AG20443 (cell line): Measurements from ENCODE around the gene FBF1.

Experiments used
- DNase-seq: peaks from one replicate; pipeline ENCODE4 v3.0.0; 2012; ENCODE audit warnings: low spot score, mixed read lengths

FBF1 gene

GRCh38 chr17:75917141-75917916, 23.5 kb downstream of the FBF1 start:
- DNase-seq, result no peak

- no peak for DNase-seq
Measured at GRCh38 chr17:75915268-75915667, 25.6 kb downstream of the FBF1 start.

DNA sequence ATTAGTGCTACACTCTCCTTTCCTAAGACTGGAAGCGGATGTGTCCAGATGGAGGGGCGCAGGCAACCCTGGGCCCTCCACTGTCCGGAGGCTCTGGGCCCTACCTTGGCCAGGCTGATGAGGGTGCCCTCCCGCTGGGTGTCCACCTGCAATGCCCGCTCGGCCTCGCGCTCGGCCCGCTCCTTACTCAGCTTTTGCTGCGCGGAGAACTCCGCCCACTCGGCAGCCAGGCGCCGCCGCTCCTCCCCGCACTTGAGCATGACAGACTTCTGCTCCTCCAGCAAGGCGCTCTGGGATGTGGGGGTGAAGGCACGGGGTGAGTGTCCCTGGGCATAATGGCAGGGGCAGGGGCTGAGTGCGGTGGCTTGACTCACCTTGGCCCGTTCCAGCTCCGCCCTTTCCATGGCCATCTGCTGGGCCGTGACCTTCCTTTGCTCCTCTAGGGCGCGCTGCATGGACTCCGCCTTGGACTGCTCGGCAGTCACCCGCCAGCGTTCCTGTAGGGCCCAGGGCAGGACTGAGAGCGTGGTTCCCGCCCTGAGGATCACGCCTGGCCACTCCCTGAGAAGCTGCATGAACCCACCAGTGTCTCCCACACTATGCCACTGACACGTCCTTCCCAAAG, 26.1 kb downstream of the FBF1 start:
- DNase-seq, result no peak

DNA sequence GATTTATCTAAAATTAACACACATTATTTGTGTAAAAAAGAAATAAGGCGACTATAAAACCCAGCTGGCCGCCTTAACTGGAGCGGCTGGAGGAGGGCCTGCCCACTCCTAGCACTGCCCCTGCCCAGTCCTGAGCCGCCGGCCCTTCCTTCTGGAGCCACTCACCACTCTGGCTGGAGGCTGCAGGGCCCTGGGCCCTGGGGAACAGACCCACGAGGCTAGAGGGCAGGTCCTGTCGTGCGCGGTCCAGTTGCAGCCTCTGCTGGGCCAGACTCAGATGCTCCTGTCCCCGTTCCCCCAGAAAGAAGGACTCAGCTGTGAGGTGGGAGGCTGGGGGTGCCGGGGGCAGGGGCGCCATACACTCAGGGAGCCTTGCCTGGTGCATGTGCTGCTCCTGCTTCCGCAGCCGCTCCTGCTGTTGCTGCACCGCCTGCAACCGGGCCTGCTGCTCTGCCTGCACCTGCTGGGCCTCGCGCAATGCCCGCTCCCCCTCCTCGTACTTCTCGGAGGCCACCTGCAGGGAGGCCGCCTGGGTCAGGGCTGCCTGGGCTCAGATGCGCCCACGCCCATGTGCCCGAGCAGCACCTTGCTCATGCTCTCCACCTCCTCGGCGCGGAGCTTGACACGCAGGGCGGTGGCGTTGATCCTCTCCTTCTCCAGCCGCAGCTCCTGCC, 27.2 kb downstream of the FBF1 start:
- DNase-seq, result no peak

- no peak for DNase-seq
Measured at GRCh38 chr17:75910699-75911098, 30.1 kb downstream of the FBF1 start.

- DNase-seq, result peak; percentile 40
Measured at GRCh38 chr17:75909812-75910274, 31.0 kb downstream of the FBF1 start.

DNA sequence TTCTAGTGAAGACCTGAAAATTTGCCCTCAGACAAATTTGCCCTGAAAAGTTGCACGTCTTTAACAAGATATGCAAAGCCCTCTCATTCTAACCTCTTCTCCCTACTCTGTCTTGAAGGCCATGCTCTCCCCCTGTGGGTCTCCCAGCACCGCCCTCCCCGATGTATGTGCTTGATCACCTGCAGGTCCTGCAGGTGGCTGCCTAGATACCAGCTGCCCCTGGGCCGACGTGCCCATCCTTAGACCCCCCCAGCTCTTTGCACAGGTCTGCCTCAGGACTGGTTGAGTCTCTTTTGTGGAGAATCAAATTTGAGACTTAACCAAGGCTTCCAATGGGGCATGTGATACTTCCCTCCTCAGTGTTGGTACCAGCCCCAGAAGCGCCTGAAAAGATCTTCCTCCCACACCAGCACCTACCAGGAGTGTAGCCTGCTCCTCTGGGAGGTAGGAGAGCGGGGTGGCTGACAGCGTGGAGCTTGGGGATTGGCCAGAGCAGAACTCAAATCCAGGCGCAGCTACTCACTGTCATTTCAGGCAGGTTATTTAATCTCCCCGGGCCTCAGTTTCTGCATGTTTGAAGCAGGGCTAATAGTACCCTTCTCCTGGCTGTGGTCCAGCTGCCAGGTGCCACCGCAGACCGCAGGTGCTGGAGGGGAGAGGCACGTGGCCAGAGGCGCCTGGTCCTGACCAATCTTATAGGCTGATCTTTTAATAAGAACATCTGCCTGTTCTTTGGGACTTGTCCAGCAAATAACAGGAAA, 31.6 kb downstream of the FBF1 start:
- DNase-seq, result no peak

DNA sequence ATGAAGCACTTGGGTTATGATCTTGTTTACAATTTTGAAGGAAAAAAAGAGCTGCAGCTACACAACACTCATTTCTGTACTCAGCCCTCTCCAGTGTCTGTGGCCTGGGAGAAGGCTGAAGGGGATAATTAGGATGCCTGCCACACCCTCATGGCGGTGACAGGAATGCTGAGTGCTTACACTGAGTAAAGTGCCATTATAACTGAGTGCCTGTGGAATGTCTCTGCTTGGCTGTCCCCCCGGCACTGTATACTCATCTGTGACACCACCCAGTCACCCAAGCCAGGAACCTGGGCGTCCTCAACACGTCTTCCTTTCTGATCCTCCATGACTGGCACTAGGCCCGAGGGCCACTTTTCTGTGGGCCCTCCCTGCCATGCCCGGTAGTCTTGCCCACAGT, 32.6 kb downstream of the FBF1 start:
- DNase-seq, result peak; percentile 58

- DNase-seq, result no peak
Measured at GRCh38 chr17:75906143-75906884, 34.5 kb downstream of the FBF1 start.

GRCh38 chr17:75904749-75905521, 35.9 kb downstream of the FBF1 start, which contains the start of gene MRPL38:
Gene MRPL38, minus strand, starts transcription at chr17:75904884. Its CDS starts 9 bp downstream, at chr17:75904875.
- DNase-seq, result peak; percentile 96

GRCh38 chr17:75902406-75902805, 38.4 kb downstream of the FBF1 start:
- no peak for DNase-seq

- no peak for DNase-seq
Measured at GRCh38 chr17:75901727-75902126, 39.1 kb downstream of the FBF1 start.

DNA sequence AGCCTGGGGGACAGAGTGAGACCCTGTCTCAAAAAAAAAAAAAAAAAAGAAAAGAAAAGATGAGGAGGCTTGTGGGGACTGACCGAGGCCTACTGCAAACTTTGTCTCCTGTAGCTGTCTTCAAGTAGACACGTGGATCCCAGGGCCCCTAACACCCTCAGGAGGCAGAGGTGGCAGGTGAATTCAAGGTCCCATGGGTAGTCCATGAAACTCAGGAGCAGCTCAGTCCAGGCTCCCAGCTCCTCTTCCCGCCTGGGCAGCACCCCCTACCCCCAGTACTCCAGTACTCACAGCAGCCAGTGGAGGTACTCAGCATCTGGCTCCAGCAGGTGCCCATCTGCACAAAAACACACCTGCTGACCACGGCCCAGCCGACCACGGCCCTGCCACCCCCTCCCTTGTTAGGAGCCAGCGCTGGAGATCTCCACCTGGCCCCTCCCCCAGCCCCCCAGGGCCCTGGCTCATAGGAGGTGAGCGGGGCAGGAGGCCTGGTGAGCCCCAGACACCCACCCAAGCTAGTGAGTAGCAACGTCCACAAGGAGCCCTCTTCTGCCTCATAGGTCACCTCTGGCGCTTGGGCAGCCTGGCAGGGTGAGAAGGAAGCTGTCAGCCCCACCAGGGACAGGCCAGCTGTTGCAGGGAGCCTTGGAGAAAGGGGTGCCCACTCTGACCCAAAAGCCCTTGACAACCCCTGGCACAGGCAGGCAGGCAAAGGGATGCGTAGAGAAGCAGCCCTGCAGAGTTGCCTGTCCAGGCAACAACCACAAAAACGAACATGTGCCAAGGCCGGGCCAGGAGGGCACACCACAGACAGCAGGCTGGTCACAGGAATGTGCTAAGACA, 39.9 kb downstream of the FBF1 start:
- DNase-seq, result no peak

DNA sequence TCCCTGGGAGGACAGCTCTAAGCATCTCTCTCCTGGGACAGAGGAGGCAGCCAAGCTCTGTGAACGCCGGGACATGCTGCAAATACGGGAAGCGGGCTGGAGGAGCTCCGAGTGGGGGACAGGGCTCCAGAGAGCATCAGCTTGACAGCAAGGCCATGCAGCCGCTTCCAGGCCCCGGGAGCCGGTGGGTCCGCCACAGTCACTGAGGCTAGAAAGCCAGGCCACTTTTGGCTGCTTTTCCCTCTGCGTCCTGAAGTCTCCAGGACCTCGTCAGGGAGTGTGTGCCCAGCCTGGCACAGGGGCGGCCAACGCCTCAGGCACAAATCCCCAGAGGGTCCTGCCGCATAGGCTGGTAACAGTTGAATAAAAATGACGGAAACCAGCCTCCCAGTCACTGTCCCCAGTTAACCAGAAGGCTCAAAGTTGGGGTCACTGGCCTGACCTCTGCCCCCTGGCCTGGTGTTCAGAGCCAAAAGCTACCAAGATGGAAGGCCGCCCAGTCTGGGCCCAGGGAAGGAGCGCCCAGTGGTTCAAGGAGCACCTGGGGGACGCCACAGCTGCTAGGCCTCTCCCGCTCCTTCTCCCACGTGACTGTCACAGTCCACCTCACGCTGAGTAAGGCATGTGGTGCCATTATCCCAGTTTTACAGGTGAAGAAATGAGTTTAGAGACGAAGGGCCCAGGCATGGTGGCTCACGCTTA, 40.9 kb downstream of the FBF1 start:
- DNase-seq, result no peak

- DNase-seq, result no peak
Measured at GRCh38 chr17:75899353-75899752, 41.5 kb downstream of the FBF1 start.

DNA sequence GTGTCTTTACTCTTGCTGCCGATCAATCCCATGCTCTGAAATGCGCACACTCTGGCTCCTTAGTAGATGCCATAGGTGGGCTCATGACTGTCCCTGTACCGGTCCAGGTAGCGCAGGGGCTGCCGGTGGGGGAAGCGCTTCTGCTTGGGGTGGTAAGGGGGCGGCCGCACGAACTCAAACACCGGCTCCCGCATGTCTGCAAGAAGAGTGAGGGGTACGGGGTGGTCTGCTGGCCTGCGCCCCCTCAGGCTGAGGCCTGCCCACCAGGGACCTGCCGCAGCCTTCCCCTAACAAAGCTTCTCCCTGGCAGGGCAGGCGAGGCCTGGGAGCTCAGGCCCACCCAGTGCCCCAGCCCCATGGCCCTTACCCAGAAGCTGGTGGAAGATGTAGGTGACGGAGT, 42.1 kb downstream of the FBF1 start:
- no peak for DNase-seq

GRCh38 chr17:75898065-75898464, 42.8 kb downstream of the FBF1 start:
- DNase-seq, result no peak

DNA sequence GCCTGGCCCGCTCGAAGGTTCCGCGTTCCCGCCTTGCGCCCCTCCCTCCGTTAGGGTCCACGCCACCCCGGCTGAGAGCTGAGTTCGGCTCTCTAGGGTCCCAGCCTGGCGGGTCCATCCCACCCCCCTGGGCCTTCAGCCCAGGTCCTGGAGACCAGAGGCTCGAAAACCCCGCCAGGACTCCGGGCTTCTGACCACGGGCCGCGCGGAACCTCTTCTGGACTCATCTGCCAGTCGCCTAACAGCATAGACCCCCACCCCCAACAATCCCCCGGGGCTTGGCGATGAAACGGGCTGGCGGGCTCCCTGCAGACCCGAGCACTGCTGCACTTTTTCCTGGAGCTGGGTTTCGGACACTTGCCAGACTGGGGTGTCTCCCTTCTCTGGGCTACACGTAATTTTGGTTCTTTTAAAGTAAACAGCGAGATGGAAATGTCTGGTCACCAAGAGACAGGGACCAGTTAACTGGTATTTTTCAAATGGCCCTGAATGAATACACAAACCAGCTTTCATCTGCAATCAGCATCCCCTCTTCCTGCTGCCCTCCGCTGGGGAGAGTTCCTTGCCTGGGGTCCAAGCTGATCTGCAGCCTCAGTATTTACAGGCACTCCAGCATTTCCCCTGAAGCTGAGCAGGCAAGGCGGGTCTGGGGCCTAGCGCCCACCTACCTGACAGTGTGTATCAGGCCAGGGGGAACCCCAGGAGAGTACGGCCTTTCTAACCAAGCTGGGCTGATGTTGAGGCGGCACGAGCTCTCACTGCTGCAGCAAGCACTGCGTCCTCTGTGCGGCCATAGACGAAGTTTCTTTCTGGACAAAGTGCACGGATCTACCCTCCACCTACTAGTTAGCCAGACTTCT, 43.5 kb downstream of the FBF1 start:
- DNase-seq, result no peak
